HG02798 (cell line): Measurements from ENCODE around the gene POU2F2.

Source experiments
- ATAC-seq: cut with Tn5 transposase; IDR thresholded peaks from one replicate; pipeline ENCODE4 v1.9.1; 2021; ENCODE audit warnings: mild to moderate bottlenecking; ENCODE audit not compliant: unreplicated experiment, poor library complexity

The POU2F2 gene

DNA sequence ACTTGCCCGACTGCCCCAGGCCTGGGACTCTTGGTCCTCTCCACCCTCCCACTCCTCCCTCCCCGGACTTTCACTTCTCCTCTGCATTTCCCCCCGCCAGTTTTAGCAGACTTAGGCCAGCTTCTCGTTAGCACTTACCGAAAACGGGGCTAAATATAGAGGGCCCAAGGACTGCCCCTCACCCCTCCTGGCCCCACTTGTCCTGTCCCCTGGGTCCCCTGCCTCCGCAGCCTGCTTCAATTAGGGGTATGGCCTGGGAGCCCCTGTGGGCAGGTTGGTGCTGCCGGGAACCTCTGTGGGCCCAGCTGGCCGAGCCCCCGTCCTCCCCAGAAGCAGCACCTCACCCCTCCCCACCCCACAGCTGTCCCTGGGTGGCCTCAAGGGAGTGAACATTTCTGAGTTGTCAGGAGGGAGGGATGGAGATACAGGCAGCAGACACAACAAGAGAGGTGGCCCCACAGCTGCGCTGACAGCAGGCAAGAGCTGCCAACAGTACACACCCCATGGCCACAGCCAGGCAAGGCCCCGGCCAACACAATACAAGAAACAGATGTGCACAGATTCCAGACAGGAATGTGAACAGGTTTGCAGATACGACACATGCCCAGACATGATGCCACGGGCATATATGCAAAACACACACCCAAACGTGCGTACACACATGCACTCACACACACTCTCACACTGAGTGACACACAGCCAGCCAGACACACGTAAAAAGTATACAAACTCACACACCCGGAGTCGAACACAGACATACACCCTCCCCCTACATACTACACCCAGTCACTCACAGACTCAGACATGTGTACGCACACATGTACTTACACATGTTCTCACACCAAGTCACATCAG, 2.6 kb downstream of the POU2F2 start:
- peak; percentile 53 for ATAC-seq

- no peak for ATAC-seq
Measured at GRCh38 chr19:42126574-42126973, 5.7 kb downstream of the POU2F2 start.

GRCh38 chr19:42125536-42125935, 6.7 kb downstream of the POU2F2 start:
- no peak for ATAC-seq

- ATAC-seq: no peak
Measured at GRCh38 chr19:42124386-42124901, 7.8 kb downstream of the POU2F2 start.

- no peak for ATAC-seq
Measured at GRCh38 chr19:42123765-42124164, 8.5 kb downstream of the POU2F2 start.

- no peak for ATAC-seq
Measured at GRCh38 chr19:42122691-42123607, 9.3 kb downstream of the POU2F2 start.

GRCh38 chr19:42121656-42122069, 10.6 kb downstream of the POU2F2 start:
- no peak for ATAC-seq

GRCh38 chr19:42121036-42121621, 11.1 kb downstream of the POU2F2 start:
- no peak for ATAC-seq

DNA sequence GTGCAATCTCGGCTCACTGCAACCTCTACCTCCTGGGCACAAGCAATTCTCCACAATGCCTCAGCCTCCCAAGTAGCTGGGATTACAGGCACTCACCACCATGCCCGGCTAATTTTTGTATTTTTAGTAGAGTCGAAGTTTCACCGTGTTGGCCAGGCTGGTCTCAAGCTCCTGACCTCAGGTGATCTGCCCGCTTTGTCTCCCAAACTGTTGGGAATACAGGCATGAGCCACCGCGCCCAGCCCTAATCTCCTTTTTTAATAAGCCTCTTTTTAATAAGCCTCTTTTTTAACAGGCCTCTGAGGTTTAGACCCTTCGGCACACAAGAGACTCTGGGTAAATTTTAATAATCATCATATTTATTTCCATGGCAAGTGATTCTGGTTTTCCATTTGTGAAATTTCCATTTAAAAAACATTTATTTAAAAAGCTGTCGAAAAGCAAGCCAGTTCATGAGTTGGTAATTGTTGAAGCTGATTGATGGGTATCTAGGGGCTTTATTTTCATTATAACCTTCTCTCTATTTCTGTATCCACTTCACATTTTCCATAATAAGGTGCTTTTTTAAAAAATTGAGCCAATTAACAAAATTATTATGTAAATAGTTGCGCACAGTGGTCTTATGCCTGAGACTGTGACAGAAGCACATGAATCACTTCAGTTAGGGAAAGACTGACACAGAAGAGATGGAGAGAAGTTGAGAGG, 11.8 kb downstream of the POU2F2 start:
- ATAC-seq: no peak

DNA sequence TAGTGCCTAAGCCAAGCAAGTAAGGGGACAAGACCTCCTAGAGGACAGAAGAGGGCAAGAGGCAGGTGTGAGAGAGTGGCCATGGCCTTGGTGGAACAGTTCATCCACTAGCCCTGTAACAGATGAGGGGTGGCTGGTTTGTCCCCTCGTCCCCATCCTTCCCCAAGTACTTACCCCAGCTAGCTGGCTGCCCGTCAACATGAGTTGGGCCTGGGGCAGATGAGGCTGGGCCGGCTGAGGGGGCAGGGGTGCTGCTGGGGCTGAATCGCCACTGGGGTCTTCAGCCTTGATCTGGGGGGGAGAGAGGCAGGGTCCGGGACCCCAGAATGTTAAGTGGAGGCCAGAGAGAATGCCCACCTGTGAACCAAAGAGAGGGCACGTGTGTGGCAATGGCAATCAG, 15.2 kb downstream of the POU2F2 start:
- ATAC-seq: no peak

GRCh38 chr19:42116308-42117075, 15.8 kb downstream of the POU2F2 start:
- no peak for ATAC-seq

DNA sequence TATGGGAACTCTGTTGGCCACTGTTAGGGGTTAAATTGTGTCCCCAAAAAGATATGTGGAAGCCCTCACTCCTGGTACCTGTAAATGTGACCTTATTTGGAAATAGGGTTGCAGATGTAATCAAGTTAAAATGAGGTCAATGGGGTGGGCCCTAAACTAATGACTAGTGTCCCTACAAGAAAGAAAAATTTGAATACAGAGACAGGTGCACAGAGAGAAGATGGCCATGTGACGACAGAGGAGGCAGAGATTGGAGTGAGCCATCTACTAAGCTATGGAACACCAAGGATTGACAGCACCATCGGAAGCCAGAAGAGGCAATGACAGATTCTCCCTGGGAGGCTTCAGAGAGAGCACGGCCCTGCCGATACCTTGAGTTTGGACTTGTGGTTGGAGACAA, 16.5 kb downstream of the POU2F2 start:
- ATAC-seq: no peak

- ATAC-seq: no peak
Measured at GRCh38 chr19:42115219-42115618, 17.0 kb downstream of the POU2F2 start.

DNA sequence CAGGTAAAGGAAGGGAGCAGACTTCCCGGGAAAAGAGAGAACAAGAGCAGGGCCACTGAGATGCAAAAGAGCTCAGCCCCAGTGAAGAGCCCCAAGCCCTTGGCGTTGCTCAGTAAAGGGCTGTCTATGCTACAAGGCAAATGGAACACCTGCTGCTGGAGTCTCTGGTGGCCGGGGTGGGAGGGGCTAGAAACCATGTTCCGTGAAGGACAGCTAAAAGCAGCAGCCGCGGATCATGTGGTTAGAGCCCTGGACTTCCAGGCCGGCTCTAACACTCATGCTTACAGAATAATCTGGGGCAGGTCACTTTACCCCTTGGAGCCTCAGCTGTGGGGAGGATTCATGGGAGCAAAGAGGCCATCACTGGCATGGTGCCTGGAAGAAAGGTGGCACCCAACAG, 17.8 kb downstream of the POU2F2 start:
- peak; percentile 75 for ATAC-seq

- peak; percentile 55 for ATAC-seq
Measured at GRCh38 chr19:42113641-42114348, 18.5 kb downstream of the POU2F2 start.

- ATAC-seq: no peak
Measured at GRCh38 chr19:42111811-42112210, 20.4 kb downstream of the POU2F2 start.

- no peak for ATAC-seq
Measured at GRCh38 chr19:42111384-42111783, 20.9 kb downstream of the POU2F2 start.

DNA sequence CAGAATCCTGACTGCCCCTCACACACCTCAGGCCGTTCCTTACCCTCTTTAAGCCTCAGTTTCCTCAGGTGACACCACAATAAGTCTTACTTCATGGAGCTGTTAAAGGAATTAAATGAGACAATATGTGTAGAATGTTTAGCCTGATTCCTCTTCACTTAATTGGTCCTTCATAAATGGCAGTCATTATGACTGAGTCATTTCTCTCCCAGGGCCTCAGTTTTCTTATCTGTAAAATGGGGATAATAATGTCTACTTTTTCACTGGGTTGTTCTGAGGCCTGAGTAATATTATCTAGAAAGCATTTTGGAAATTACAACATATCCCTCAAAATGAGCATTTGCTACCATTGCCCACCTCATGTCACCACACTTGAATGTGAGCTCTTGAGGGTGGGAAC, 21.6 kb downstream of the POU2F2 start:
- no peak for ATAC-seq

DNA sequence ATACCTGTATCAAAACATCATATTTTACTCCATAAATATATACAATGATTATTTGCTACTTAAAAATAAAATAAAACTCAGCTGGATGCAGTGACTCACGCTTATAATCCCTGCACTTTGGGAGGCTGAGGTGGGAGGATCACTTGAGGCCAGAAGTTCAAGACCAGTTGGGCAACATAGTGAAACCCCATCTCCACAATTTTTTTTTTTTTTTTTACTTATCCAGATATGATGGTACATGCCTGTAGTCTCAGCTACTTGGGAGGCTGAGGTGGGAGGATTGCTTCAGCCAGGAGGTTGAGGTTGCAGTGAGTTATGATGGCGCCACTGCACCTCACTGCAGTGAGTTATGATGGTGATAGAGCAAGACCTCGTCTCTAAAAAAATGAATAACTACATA, 22.4 kb downstream of the POU2F2 start:
- ATAC-seq: no peak
